ENCODE measurements around the gene ASTN2.

The ASTN2 gene

GRCh38 chr9:116516456-116516855 lies 898.4 kb downstream of the ASTN2 start:
- ChIA-PET POLR2A (no interaction called here), CTCF (no interaction called here)
- no peak for DNase-seq (ENCODE audit: extremely low spot score)
- TF ChIP-seq CTCF (IDR thresholded peaks at IDR 0.05; ENCODE audit: control extremely low read depth, extremely low read depth, low read depth, missing control alignments), result no peak

GRCh38 chr9:116515541-116515940 lies 899.3 kb downstream of the ASTN2 start:
- ChIA-PET CTCF (interaction anchor here (0.7 kb wide), 1 partner anchor 8 kb away, joined by 3 read pairs; no protein-coding TSS in a partner anchor), POLR2A (no interaction called here)
- no peak for DNase-seq (ENCODE audit: extremely low spot score)
- TF ChIP-seq CTCF (IDR thresholded peaks at IDR 0.05; ENCODE audit: control extremely low read depth, extremely low read depth, low read depth, missing control alignments), result no peak

DNA sequence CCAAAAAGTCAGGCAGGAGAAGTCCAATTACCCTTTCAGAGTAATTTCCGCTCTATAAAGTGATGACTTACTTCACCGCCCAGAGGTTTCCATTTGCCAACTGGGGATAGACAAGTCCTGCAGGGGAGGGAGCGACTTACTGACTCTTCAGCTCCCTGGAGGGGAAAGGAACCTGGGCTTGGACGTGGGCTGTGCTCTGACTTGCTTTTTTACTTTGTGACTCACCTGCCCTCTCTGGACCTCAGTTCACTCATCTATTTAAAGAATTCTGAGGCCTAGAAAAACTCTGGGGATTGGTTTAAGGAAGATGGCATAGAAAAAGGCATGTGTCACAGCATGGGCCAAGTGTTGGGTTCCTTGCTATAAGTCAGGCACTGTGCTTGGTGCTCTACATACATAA lies 908.2 kb downstream of the ASTN2 start:
- CTCF ChIA-PET, result interaction anchor here (5.2 kb wide), 1 partner anchor 11 kb away, joined by 30 read pairs; no protein-coding TSS in a partner anchor
- no peak for DNase-seq (ENCODE audit: extremely low spot score)

GRCh38 chr9:116504893-116505480 lies 909.9 kb downstream of the ASTN2 start:
- ChIA-PET CTCF (interaction anchor here (0.7 to 5.2 kb wide), 2 partner anchors 9 to 17 kb away, joined by 3 to 30 read pairs; no protein-coding TSS in a partner anchor), POLR2A (no interaction called here)
- DNase-seq (ENCODE audit: extremely low spot score), result peak; percentile 42
- no peak for TF ChIP-seq CTCF (IDR thresholded peaks at IDR 0.05; ENCODE audit: control extremely low read depth, extremely low read depth, low read depth, missing control alignments)

More for the DNA sequence above, 908.2 kb downstream of the ASTN2 start:
- TF ChIP-seq CTCF (IDR thresholded peaks at IDR 0.05; ENCODE audit: control extremely low read depth, extremely low read depth, low read depth, missing control alignments), result no peak
- POLR2A ChIA-PET, result no interaction called here

DNA sequence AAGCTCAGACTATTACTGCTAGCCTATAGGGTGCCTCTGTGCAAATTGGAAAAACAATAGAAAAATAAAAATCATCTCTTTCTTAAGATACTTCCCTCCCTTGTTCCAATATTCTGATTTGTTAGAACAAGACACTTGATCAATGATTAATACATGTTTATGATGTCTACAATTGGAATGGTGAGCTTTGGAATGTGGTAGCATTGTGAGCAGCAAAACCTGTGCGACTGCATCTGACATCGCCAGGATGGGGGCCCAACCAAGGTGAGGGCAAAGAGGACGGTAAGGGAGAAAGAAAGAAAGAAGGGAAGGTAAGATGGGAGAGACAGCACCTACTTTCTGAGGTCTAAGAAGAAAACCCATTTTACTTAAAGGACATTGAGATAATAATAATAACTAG lies 910.8 kb downstream of the ASTN2 start:
- TF ChIP-seq CTCF (IDR thresholded peaks at IDR 0.05; ENCODE audit: control extremely low read depth, extremely low read depth, low read depth, missing control alignments), result no peak
- POLR2A ChIA-PET, result no interaction called here
- CTCF ChIA-PET, result interaction anchor here (0.7 to 5.2 kb wide), 4 partner anchors 8 to 16 kb away, joined by 3 to 30 read pairs (median 4); no protein-coding TSS in a partner anchor
- no peak for DNase-seq (ENCODE audit: extremely low spot score)

GRCh38 chr9:116502746-116503145 lies 912.1 kb downstream of the ASTN2 start:
- POLR2A ChIA-PET, result no interaction called here
- CTCF ChIA-PET, result no interaction called here
- TF ChIP-seq CTCF (IDR thresholded peaks at IDR 0.05; ENCODE audit: control extremely low read depth, extremely low read depth, low read depth, missing control alignments), result no peak
- no peak for DNase-seq (ENCODE audit: extremely low spot score)

Measured in GM10248 (cell line).